A549 (cell line): ENCODE data around the gene PLEKHA6.

Experiments
- HOXA7 ChIP-seq: fragments of 250-450 bp; sonication (Bioruptor Pico); IDR thresholded peaks from 2 replicates; pipeline ENCODE4 v1.5.0; 2020; ENCODE audit warnings: mild to moderate bottlenecking, moderate library complexity
- NR3C1 ChIP-seq: fragments of >200 bp; sonication (Bioruptor Twin); formaldehyde crosslinking; IDR thresholded peaks from 3 replicates; pipeline ENCODE4 v1.6.1; 2017

GRCh38 chr1:204190212-204191211 is 169.2 kb downstream of the PLEKHA6 start:
- TF ChIP-seq NR3C1, result no peak
- no peak for TF ChIP-seq HOXA7 (CRISPR knock-in tag)
